ENCODE measurements around the gene IFIT1. TPM values are rescaled to one million over a fixed set of nuclear protein-coding genes. Genes with fewer than 3 reads are reported as not detected.

IFIT1 gene
- total RNA-seq, 4 donors from 2014 or later: 10.6 to 15.4 (median 11.9) TPM

DNA sequence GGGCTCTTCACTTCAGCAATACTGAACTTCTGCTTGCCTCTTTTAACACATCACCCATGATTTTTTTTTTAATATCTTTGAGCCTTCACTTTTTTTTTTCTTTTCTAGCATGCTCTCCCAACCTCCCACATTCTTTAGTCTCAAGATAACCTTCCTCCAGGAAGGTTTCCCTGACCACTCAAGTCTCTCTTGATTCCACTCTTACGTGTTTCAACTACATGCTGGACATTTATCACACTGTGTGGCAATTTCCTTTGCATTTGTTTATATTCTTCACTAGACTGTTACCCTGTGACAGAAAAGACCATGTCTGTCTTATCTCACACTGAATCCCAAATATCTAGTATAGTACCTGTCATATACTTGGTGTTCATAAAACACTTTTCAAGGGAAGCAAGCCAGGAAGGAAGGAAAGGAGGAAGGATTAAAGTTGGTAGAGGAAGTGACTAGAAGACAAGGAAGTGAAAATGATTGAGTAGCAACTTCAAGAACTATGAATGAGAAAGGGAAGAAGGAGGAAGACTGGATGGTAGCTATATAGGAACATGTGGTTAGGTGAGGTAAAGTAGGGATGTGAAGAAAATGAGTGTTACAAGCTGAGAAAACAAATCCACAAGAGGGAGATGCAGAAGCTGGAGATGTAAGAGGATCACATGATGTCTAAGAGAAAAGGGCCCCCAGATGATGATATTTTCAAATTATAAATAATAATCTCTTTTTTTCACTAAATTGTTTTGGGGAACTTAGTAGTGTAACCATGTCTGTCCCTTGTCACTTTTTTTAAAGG, 62.3 kb downstream of the IFIT1 start:
- H3K27ac ChIP-seq (replicated peaks in 1 of 4): no peak overlapping the region
- intact Hi-C loops (cut with DNase I): no loop called here
- DNase-seq (ENCODE audit: extremely low spot score): no peak
- TF ChIP-seq EP300 (IDR thresholded peaks at IDR 0.05): no peak
- H3K36me3 ChIP-seq: no peaks in the 10 kb centered on the region
- peaks cover 0 to 14% (median 7%) of the 10 kb centered on the region in 4 donors for H3K4me1 ChIP-seq
- no peak overlapping the region for H3K4me3 ChIP-seq
- H3K9me3 ChIP-seq: no peaks in the 10 kb centered on the region
- no peaks in the 10 kb centered on the region for H3K27me3 ChIP-seq
- 76% methylated on average over 1 of the region's 1 CpG for WGBS

Other genes starting within 250 kb of the IFIT1 start
- gene CH25H, start 185.3 kb upstream of the IFIT1 start, total RNA-seq: 10 to 100 TPM in 1 of 4 donors, 1 to 10 TPM in 3; 2.1 to 83.3 (median 2.4) TPM
- 10 to 100 TPM; 18.3 to 28.3 (median 24.0) TPM for gene LIPA, start 140.8 kb upstream of the IFIT1 start, total RNA-seq
- gene IFIT2, start 90.6 kb upstream of the IFIT1 start, total RNA-seq: 1 to 10 TPM; 2.2 to 5.0 (median 3.3) TPM
- gene IFIT3, start 64.6 kb upstream of the IFIT1 start, total RNA-seq: 1 to 10 TPM; 7.8 to 9.8 (median 8.8) TPM
- gene IFIT1B, start 14.6 kb upstream of the IFIT1 start, total RNA-seq: under 1 TPM in 1 of 4 donors, not detected in 3; 0.33 TPM
- gene IFIT5, start 21.9 kb downstream of the IFIT1 start, total RNA-seq: 10 to 100 TPM; 13.0 to 23.3 (median 19.1) TPM
- gene SLC16A12, start 143.0 kb downstream of the IFIT1 start, total RNA-seq: 1 to 10 TPM in 3 of 4 donors, under 1 TPM in 1; 0.83 to 2.2 (median 1.9) TPM